Osteocyte (in vitro differentiated cells): Measurements from ENCODE around the gene ABHD17B. TPM values are rescaled to one million over a fixed set of nuclear protein-coding genes. Genes with fewer than 3 reads are reported as not detected.

Source experiments
- DNase-seq: peaks from one replicate; pipeline ENCODE4 v3.0.0; 2021; ENCODE audit warnings: mixed read lengths; ENCODE audit not compliant: unreplicated experiment; ENCODE audit errors: extremely low spot score
- H3K27ac Mint-ChIP-seq: one replicate; pipeline ENCODE4 v1.8.0; 2021; ENCODE audit warnings: mild to moderate bottlenecking, mixed read lengths; ENCODE audit not compliant: unreplicated experiment
- H3K27me3 Mint-ChIP-seq: one replicate; pipeline ENCODE4 v1.8.0; 2021; ENCODE audit warnings: mixed read lengths; ENCODE audit not compliant: unreplicated experiment
- H3K36me3 Mint-ChIP-seq: one replicate; pipeline ENCODE4 v1.8.0; 2021; ENCODE audit warnings: mixed read lengths; ENCODE audit not compliant: unreplicated experiment
- H3K4me1 Mint-ChIP-seq: one replicate; pipeline ENCODE4 v1.8.0; 2021; ENCODE audit warnings: mixed read lengths; ENCODE audit not compliant: unreplicated experiment
- H3K4me3 Mint-ChIP-seq: one replicate; pipeline ENCODE4 v1.8.0; 2021; ENCODE audit warnings: mild to moderate bottlenecking, moderate library complexity, mixed read lengths; ENCODE audit not compliant: unreplicated experiment
- H3K9me3 Mint-ChIP-seq: one replicate; pipeline ENCODE4 v1.8.0; 2021; ENCODE audit warnings: mixed read lengths; ENCODE audit not compliant: unreplicated experiment
- CTCF ChIP-seq: fragments of 200-600 bp; sonication (generic); IDR thresholded peaks from 2 replicates; pipeline ENCODE4 v1.5.0; 2021; ENCODE audit warnings: antibody characterized with exemption, mild to moderate bottlenecking, moderate library complexity
- total RNA-seq: library from RNA; stranded (reverse); gene quantifications from 2 replicates; pipeline ENCODE4 v1.2.1, GENCODE V29; 2021

Gene ABHD17B
- total RNA-seq, 1 donor from 2014 or later = 15.6 TPM

DNA sequence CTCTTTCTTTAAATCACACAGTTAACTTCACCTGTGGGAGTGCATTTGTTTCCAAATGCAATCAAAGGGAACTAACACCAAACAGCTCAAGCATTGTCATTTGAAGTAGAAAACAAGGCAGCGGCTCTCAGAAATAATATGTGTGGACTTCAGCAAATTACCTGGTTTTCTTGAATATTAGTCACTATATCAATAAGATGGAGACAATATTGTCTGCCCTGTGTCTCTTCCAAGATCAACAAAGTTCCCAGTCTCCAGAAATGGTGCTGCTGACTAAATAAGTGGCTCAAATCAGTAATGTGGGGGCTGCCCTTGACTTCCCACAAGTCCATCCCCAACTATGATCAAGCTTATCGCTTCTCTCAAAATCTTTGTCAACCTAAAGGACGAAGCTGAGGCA is 89.6 kb downstream of the ABHD17B start:
- Mint-ChIP-seq H3K27ac (no peak overlapping the region), H3K9me3 (no peaks in the 10 kb centered on the region), H3K4me1 (no peaks in the 10 kb centered on the region), H3K4me3 (no peak overlapping the region), H3K36me3 (no peaks in the 10 kb centered on the region), H3K27me3 (peaks cover 2% of the 10 kb centered on the region)
- DNase-seq = no peak
- no peak for TF ChIP-seq CTCF

DNA sequence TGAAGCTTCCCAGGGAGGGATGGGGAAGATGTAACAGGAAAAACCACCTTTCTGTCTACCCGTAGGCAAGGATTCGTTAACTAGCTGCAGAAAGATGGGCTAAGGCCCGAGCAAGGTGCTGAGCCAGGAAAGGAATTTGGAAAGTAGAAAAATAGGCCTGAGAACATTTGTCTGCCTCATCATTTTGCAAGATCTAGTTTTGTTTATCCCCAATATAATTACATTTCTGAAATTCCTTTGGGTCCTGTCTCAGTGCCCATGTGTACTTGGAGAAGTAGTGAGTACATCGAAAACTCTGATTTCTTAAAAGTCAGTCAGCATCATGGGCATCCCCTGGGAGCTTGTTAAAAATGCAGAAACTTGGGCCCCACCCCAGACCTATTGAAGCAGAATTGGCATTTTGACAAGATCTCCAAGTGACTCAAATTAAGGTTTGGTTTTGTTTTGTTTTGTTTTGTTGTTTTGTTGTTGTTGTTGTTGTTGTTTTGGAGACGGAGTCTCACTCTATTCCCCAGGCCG is 90.5 kb downstream of the ABHD17B start:
- Mint-ChIP-seq H3K27ac (no peak overlapping the region), H3K4me1 (no peaks in the 10 kb centered on the region), H3K36me3 (no peaks in the 10 kb centered on the region), H3K4me3 (no peak overlapping the region), H3K9me3 (no peaks in the 10 kb centered on the region), H3K27me3 (peaks cover 2% of the 10 kb centered on the region)
- TF ChIP-seq CTCF = no peak
- no peak for DNase-seq

DNA sequence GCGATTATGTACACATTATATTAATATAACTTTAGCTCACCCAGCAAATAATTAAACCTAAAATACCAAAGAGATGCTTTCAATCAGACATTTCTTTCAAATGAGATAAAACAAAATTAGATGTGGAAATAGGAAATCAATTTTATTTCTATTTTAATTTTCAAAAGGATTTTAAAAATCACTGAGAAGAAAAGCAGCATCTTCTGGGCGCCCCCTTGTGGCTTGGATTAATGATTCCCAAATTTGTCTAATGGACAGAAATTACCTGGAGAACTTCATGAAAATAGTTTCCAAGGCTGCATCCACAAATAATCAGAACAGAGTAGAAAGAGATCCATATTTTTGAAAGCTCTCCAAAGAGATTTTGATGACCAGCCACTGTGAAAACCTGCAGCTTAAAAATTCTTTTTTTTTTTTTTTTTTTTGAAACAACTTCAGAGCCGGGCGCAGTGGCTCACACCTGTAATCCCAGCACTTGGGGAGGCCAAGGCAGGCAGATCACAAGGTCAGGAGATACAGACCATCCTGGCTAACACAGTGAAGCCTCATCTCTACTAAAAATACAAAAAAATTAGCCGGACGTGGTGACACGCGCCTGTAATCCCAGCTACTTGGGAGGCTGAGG is 91.8 kb downstream of the ABHD17B start:
- H3K27ac Mint-ChIP-seq = no peak overlapping the region
- DNase-seq = no peak

GRCh38 chr9:71816916-71817451 is 94.0 kb downstream of the ABHD17B start:
- Mint-ChIP-seq H3K36me3 (no peaks in the 10 kb centered on the region), H3K4me3 (no peak overlapping the region), H3K9me3 (no peaks in the 10 kb centered on the region), H3K27me3 (peaks cover 2% of the 10 kb centered on the region), H3K4me1 (peaks cover 5% of the 10 kb centered on the region), H3K27ac (no peak overlapping the region)
- no peak for TF ChIP-seq CTCF
- no peak for DNase-seq

More for the DNA sequence above, 91.8 kb downstream of the ABHD17B start:
- Mint-ChIP-seq H3K9me3 (no peaks in the 10 kb centered on the region), H3K4me1 (no peaks in the 10 kb centered on the region), H3K4me3 (no peak overlapping the region), H3K27me3 (peaks cover 2% of the 10 kb centered on the region), H3K36me3 (no peaks in the 10 kb centered on the region)
- peak; percentile 84 for TF ChIP-seq CTCF

Other genes starting within 250 kb of the ABHD17B start
- gene CEMIP2, start 142.7 kb downstream of the ABHD17B start, total RNA-seq = 20.9 and 23.0 TPM in 2 replicates
- 10.8 and 11.6 TPM in 2 replicates for gene C9orf85, start 446 bp upstream of the ABHD17B start, total RNA-seq
- not detected in 2 replicates for gene C9orf57, start 149.4 kb upstream of the ABHD17B start, total RNA-seq
- not detected in 2 replicates for gene GDA, start 238.2 kb upstream of the ABHD17B start, total RNA-seq